GM04504 (cell line): ENCODE measurements around the gene ADARB2.
"Not testable (repeated sequence)": the region's sequence is repeated elsewhere in the genome, so short reads cannot be mapped to it uniquely, and the experiment has no call there.

Experiments used
- DNase-seq: peaks from one replicate; pipeline ENCODE4 v3.0.0-alpha.2; 2012; ENCODE audit warnings: low read depth

The ADARB2 gene

DNA sequence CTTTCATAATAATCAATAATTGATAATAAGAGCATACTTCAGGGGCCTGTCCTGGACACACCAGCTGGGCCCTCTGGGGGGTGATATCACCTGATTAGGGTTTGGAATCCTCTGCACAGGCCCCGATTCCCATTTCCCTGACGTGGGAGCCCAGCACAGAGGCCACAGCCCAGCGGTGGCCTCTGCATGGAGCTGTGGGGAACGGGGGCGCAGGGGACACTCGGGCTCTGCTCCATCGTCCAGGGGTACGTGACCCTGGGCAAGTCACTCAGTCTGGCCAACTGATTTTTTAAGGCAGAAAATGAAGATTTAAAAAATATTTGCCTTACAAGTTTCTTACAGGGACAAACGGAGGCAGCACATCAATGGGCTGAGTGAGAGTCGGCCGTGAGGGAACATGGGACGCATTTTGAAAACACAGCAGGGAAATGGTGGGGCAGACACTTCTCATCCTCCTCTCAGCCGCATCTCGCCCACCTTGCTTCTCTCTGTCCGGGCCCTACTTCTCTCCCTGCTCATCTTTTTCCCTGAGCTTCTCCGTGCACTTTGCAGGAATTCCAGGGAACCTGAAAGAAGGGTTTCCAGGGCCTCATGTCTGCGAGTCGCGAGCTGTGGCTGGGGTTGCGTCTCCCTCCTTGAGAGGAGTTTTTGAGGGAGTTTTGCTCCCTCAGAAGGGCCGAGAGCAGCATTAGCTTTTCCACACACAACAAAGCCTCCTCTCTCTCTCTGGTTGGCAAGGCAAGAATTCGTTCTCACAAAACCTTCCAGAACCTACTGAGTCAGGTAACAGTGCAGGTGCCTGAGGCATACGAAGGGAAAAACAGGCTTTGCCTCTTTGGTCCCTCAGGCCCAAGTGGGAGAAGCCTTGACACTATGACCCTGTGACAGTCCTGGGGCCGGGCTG is 369.1 kb downstream of the ADARB2 start:
- no peak for DNase-seq

DNA sequence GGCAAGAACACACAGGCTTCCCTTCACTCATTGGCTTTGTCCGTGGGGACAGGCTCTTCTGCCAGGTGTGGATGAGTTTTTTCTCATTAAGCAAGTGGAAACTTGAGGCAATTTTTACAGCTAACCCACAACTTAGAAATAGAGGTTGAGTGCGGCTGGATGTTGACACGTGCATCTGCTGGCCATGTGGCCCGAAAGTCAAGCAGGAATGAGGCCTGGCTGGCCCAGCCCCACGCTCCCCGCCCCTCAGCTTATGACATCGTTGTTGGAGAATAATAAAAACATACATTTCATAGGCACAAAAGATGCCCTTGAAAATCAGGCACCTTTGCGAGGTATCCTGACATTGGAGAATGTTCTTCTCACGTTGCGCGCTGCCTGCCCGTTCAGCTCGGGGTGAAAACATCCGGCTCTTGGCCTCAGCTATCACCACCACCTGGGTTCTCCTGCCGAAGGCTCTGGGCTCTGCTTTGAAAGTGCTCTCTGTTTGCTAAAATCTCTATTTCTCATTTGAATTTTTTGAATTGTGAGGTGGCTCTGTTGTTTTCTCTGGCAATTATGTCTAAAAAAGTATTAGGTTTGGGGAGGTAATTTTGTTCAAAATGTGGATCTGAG is 370.4 kb downstream of the ADARB2 start:
- no peak for DNase-seq

DNA sequence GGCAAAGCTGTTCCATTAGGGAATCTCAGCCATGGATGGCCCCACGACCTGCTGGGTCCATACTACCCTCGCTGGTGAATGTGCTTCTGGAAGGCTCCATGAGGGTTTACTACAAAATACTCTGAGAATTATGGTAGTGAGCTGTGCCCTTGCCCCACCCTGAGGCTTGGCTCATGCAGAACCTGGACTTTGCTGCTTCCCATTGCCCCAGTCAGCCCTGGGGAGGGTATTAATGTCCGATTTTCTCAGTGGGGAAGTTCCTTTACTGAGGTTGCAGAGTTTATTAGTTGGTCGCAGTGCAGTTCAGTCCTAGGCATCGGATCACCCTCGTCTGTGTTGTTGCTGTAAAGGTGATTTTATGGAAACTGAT is 371.0 kb downstream of the ADARB2 start:
- no peak for DNase-seq

DNA sequence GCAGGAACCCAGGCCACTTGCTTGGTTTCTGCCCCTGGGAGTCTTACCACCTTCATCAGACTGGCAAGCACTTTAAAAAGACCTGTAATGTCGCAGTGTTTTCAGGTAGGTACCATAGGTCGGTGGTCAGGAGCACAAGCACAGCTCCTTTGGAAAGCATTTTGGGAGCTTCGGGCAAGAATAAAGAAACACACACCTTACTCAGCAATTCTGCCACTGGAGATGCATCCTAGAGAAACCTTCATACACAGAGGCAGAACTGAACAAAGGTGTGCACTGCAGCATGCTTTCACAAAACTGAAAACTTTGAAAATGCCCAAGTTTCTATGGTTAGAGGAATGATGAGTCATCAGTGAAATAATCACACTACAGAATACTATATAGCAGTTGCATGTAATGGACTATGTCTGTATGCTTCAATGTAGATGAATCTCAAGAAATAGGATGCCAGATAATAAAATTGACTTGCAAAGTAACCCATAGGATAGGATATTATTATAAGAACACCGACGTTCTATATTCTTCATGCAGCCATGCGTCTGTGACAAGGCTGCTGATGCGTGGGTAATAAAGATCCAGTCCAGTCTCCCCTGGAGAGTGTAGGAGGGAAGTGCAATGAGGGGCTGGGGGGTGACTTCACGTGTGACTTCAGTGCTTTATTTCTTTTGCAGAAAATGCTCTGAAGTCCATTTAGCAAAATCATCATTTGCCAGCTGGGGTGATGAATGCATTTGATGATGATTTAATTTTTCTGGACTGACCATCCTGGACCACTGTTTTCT is 371.6 kb downstream of the ADARB2 start:
- DNase-seq, result no peak

DNA sequence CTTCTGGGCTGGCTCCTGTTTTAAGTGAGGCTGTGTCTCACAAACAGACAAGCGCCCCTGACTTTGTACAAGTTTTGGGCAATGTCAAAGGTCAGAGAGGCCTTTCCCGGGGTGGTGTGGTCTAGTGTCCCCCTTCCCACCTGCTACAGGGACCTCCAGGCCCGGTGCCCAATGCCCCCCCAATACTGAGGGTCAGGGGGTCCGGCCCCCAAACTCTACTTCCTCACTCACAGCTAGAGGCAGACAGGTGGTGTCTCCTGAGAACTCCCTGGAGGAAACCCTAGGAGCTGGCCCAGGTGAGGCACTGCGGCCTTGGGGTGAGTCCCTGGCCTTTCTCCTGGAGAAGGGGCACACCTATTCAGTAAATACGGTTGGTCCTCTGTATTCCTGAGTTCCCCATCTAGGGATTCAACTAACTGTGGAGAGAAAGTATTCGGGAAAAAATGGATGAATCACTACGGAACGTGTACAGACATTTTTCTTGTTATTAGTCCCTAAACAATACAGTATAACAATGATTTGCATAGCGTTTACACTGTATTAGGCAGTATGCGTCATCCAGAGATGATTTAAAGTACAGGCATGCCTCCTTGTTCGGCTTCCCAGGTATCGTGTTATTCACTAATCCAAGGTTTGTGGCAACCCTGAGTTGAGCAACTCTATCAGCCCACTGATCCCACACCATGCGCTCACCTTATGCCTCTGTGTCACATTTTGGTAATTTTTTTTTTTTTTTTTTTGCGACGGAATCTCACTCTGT is 373.0 kb downstream of the ADARB2 start:
- DNase-seq, result no peak

GRCh38 chr10:1363446-1364121 is 373.7 kb downstream of the ADARB2 start:
- DNase-seq, result no peak

- no peak for DNase-seq
Measured at GRCh38 chr10:1362589-1363445, 374.5 kb downstream of the ADARB2 start.

GRCh38 chr10:1361411-1362105 is 375.8 kb downstream of the ADARB2 start:
- no peak for DNase-seq

DNA sequence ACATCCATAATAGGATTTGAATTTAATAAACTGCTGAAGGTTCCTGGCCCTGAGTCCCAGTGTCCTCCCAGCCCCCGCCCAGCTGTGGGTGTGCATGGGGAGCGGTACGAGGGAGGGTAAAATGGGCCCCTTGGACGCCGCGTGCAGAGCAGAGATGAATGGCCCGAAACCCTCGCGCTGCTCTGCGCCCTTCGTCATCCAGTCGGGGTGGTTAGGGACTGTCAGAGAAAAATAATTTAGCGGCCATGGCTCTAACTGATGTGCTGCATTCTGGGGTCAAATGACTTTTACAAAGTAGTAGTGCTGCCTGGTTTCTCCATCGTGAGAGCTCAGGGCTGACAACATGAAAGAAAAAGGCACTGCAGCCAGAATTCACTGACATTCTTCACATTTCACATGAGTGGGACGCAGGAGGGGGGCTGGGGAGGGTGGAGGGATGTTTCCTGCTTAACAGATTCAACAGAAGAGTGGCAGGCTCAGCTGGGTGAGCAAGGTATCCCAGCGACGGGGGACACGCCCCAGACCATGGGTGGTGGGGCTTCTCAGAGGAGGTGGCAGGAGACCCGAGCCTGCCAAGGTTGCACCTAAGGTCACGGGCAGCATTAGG is 376.7 kb downstream of the ADARB2 start:
- DNase-seq, result no peak

DNA sequence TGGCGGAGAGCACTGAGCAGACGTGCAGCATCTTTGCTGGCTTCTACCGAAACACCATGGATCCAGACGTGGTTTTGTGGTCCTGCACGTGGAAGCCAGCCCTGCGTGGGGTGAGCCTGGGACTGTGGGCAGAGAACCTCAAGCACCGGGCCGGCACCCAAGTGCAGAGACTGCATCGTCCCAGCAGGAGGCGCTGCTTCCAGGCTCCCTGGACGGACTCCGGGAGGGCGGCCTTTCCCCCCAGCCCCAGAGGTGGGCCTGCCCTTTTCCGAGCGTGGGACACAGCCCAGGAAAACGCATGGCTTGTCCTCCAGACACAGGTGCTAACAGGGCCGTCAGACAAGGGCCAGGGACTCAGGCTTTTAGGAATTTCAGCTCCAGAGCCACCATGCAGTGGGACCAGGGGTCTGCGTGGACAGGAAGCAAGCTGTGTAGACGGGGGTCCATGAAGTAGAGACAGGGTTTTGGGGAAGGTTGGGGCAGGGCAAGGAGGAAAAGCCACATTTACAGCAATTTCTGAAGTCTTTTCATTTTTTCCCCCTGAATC is 377.2 kb downstream of the ADARB2 start:
- DNase-seq, result no peak

- no peak for DNase-seq
Measured at GRCh38 chr10:1359626-1359955, 377.7 kb downstream of the ADARB2 start.

DNA sequence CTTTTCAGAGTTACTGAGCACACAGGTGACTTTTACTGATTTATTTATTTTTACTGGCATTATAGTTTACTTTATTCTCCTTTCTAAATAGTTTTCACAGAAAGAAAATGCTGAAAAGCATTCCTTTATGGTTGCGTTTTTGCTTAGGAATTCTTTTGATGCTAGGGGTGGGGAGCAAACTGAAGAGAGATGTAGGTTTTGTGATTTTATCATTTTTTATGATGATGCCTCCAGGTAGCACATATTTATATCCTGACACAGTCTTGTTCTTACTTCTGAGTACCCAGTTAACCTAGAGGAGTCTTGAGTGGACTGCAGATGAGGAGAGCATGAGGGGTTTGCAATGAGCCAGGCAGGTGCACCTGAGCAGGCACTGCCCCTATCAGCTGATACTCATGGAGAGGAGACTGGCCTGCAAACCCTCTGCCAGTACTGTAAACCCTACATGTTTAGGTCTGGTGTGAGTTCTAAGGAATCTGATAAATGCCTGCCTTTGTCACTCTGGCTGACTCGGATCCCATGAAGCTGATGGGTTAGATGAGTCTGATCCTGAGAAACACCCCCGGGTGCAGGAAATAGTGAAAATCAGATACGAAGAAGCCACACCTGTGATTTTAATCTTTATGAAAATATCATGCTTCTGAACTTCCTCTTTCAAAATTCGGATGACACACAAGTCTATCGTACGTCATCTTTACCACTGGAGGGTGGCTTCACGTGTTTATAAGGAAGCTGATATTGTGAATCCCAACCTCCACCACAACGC is 378.3 kb downstream of the ADARB2 start:
- DNase-seq, result no peak

- no peak for DNase-seq
Measured at GRCh38 chr10:1358147-1358546, 379.2 kb downstream of the ADARB2 start.

DNA sequence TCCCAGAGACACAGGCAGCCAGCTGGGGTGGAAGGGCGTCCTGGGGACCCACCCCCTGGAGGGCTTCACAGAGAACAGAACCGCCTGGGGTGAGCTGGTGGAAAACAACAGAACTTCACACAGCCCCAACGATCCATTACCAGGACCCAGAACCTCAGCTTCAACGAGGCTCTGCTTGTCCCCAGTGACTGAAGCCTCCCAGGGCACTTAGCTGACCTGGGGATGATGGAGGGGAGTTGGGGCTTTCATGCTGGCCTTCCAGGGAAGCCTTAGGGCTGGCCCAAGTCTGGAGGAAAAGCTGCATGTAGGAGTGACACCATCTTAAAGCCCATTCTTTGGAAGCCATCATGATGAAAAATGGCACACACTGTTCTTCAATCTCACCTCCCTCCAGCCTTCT is 381.0 kb downstream of the ADARB2 start:
- no peak for DNase-seq

DNA sequence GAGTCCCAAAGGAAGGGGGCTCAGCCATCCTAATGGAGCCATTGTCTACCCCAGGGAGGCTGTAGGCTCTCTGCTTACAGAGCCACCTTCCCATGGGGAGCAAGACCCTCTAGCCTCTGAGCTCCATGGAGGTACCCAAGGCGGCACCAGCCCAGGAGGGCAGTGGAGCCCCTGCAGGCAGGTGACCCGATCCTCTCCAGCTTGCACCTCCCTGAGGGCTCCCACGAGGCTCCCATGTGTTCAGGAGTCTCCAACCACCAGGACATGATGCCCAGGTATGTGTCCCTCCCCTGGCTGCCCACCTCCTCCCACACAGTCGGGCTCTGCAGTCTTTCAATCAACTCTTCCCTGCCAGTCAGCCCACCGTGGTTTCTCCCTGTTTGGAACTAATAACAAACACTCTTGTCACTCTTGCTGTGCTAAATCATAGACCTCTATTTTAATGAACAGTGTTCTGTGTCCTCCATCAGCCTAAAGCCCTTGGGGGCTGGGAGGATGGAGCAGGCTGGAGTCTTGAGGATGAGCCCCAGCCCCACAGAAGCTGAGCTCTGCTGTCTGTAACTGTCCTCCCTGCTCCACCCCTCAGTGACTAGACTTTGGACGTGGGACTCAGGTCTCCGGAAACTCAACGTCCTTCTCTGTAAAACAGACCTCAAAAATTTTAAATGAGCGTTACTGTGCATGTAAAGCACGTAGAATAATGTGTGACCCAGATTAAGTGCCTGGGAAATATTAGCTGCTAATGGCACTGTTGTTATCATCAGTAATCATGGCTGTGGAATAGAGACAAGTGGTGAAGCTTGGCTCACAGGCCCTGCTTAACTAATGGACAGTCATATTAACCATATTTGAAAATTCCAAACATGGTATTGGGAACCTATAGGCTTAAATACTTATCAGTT is 382.3 kb downstream of the ADARB2 start:
- DNase-seq, result no peak

DNA sequence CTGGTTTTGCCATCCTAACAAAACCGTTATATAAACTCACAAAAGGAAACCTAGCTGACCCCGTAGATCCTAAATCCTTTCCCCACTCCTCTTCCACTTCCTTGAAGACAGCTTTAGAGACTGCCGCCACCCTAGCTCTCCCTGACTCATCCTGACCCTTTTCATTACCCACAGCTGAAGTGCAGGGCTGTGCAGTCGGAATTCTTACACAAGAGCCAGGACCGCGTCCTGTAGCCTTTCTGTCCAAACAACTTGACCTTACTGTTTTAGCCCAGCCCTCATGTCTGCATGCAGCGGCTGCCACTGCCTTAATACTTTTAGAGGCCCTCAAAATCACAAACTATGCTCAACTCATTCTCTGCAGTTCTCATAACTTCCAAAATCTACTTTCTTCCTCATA is 385.0 kb downstream of the ADARB2 start:
- not testable (repeated sequence) for DNase-seq

DNA sequence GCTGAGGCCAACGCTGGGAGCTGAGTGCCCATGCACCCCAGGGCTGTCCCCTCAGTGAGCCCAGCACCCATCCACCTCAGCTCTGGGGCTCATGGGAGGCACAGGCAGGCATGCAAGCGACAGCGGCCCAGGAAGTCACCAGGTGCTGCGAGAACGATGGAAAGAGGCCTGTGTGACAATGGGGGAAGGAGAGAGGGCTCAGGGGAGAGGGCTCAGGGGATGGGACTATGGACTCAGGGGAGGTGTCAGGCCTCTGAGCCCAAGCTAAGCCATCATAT is 388.6 kb downstream of the ADARB2 start:
- no peak for DNase-seq
